GM19025 (cell line): Measurements from ENCODE around the gene UBE2I.
"Not testable (repeated sequence)": the region's sequence is repeated elsewhere in the genome, so short reads cannot be mapped to it uniquely, and the experiment has no call there.

ENCODE experiments used
- ATAC-seq: cut with Tn5 transposase; IDR thresholded peaks from one replicate; pipeline ENCODE4 v1.9.1; 2021; ENCODE audit warnings: mild to moderate bottlenecking, low read depth, moderate library complexity; ENCODE audit not compliant: unreplicated experiment

UBE2I gene

GRCh38 chr16:1327619-1327947, 18.1 kb downstream of the UBE2I start:
- no peak for ATAC-seq

- ATAC-seq, result not testable (repeated sequence)
Measured at GRCh38 chr16:1328136-1328535, 18.7 kb downstream of the UBE2I start.

GRCh38 chr16:1328961-1329360, 19.5 kb downstream of the UBE2I start:
- not testable (repeated sequence) for ATAC-seq

GRCh38 chr16:1330260-1330914, 21.0 kb downstream of the UBE2I start:
- ATAC-seq, result no peak

GRCh38 chr16:1330931-1331711, 21.7 kb downstream of the UBE2I start:
- no peak for ATAC-seq

- ATAC-seq, result no peak
Measured at GRCh38 chr16:1331712-1332617, 22.5 kb downstream of the UBE2I start.

- no peak for ATAC-seq
Measured at GRCh38 chr16:1332618-1333148, 23.2 kb downstream of the UBE2I start.

GRCh38 chr16:1333149-1333812, 23.8 kb downstream of the UBE2I start, which contains the start of gene BAIAP3:
Gene BAIAP3 (plus strand): TSS chr16:1333645. CDS start chr16:1338550, 4,905 bp downstream.
- no peak for ATAC-seq

- no peak for ATAC-seq
Measured at GRCh38 chr16:1333854-1334700, 24.6 kb downstream of the UBE2I start.

GRCh38 chr16:1334739-1335138, 25.3 kb downstream of the UBE2I start:
- ATAC-seq, result no peak

GRCh38 chr16:1335211-1335971, 26.0 kb downstream of the UBE2I start:
- no peak for ATAC-seq

GRCh38 chr16:1335996-1336395, 26.6 kb downstream of the UBE2I start:
- ATAC-seq, result no peak

GRCh38 chr16:1336619-1337018, 27.2 kb downstream of the UBE2I start:
- ATAC-seq, result no peak

GRCh38 chr16:1337486-1337885, 28.1 kb downstream of the UBE2I start:
- ATAC-seq, result no peak

- ATAC-seq, result no peak
Measured at GRCh38 chr16:1338119-1338730, 28.8 kb downstream of the UBE2I start.

- ATAC-seq, result no peak
Measured at GRCh38 chr16:1338855-1339675, 29.6 kb downstream of the UBE2I start.

- ATAC-seq, result no peak
Measured at GRCh38 chr16:1340730-1341494, 31.5 kb downstream of the UBE2I start.
